ENCODE measurements around the gene TLR6.

Gene TLR6

GRCh38 chr4:38876636-38877035 is 20.0 kb upstream of the TLR6 start:
- H3K27ac ChIP-seq = no peak overlapping the region
- TF ChIP-seq ZFX (IDR thresholded peaks at IDR 0.05) (no peak), CTCF (conservative IDR thresholded peaks at IDR 0.05) (no peak)

GRCh38 chr4:38873290-38873944 is 16.8 kb upstream of the TLR6 start:
- H3K27ac ChIP-seq = peak overlapping the region; percentile 82

GRCh38 chr4:38872620-38873019 is 16.0 kb upstream of the TLR6 start:
- H3K27ac ChIP-seq = peak overlapping the region; percentile 54; the same call in 1 of the 2 replicates
- TF ChIP-seq ZFX (IDR thresholded peaks at IDR 0.05) (no peak), CTCF (conservative IDR thresholded peaks at IDR 0.05) (no peak)

More at GRCh38 chr4:38873290-38873944, 16.8 kb upstream of the TLR6 start:
- TF ChIP-seq ZFX (IDR thresholded peaks at IDR 0.05) = no peak
- no peak for TF ChIP-seq CTCF (conservative IDR thresholded peaks at IDR 0.05)

- TF ChIP-seq CTCF (conservative IDR thresholded peaks at IDR 0.05) (no peak), ZFX (IDR thresholded peaks at IDR 0.05) (no peak)
- H3K27ac ChIP-seq = peak overlapping the region; percentile 48; the same call in 1 of the 2 replicates
Observed at GRCh38 chr4:38871593-38871992, 15.0 kb upstream of the TLR6 start.

GRCh38 chr4:38870098-38870808 is 13.6 kb upstream of the TLR6 start:
- no peak overlapping the region for H3K27ac ChIP-seq

GRCh38 chr4:38869511-38869910 is 12.9 kb upstream of the TLR6 start:
- H3K27ac ChIP-seq = no peak overlapping the region
- TF ChIP-seq ZFX (IDR thresholded peaks at IDR 0.05) = no peak
- TF ChIP-seq CTCF (conservative IDR thresholded peaks at IDR 0.05) = no peak

More at GRCh38 chr4:38870098-38870808, 13.6 kb upstream of the TLR6 start:
- TF ChIP-seq ZFX (IDR thresholded peaks at IDR 0.05) = no peak
- no peak for TF ChIP-seq CTCF (conservative IDR thresholded peaks at IDR 0.05)

Measured in C4-2B (cell line).